NCI-H345 treated with DMSO at 0.1 percent for 48 hours (cell line): ENCODE results near the gene NRXN3.

Experiments
- DNase-seq: peaks from one replicate; lab custom pipeline; 2025; ENCODE audit not compliant: unreplicated experiment; lab: John Stamatoyannopoulos, UW

NRXN3 gene

GRCh38 chr14:79436335-79436734 is 1266.2 kb downstream of the NRXN3 start:
- no peak for DNase-seq

GRCh38 chr14:79437951-79438350 is 1267.8 kb downstream of the NRXN3 start:
- DNase-seq, result no peak

- no peak for DNase-seq
These were observed 1268.6 kb downstream of the NRXN3 start for GRCh38 chr14:79438696-79439342.

- no peak for DNase-seq
These were observed 1272.6 kb downstream of the NRXN3 start for GRCh38 chr14:79442786-79443185.

- DNase-seq, result no peak
These were observed 1273.4 kb downstream of the NRXN3 start for GRCh38 chr14:79443602-79444001.

- no peak for DNase-seq
These were observed 1278.8 kb downstream of the NRXN3 start for GRCh38 chr14:79448960-79449359.

GRCh38 chr14:79451601-79452000 is 1281.4 kb downstream of the NRXN3 start:
- no peak for DNase-seq

- DNase-seq, result no peak
These were observed 1283.1 kb downstream of the NRXN3 start for GRCh38 chr14:79453276-79453675.

GRCh38 chr14:79464468-79464867 is 1294.3 kb downstream of the NRXN3 start:
- DNase-seq, result no peak

- no peak for DNase-seq
These were observed 1295.5 kb downstream of the NRXN3 start for GRCh38 chr14:79465651-79466050.

- DNase-seq, result no peak
These were observed 1296.9 kb downstream of the NRXN3 start for GRCh38 chr14:79466938-79467527.

- no peak for DNase-seq
These were observed 1297.7 kb downstream of the NRXN3 start for GRCh38 chr14:79467835-79468234.

GRCh38 chr14:79468486-79468885 is 1298.3 kb downstream of the NRXN3 start:
- no peak for DNase-seq

GRCh38 chr14:79473651-79474050 is 1303.5 kb downstream of the NRXN3 start:
- DNase-seq, result peak; percentile 49

GRCh38 chr14:79475887-79476532 is 1305.8 kb downstream of the NRXN3 start:
- no peak for DNase-seq

- no peak for DNase-seq
These were observed 1306.4 kb downstream of the NRXN3 start for GRCh38 chr14:79476552-79476951.

- no peak for DNase-seq
These were observed 1310.0 kb downstream of the NRXN3 start for GRCh38 chr14:79480212-79480611.

- DNase-seq, result no peak
These were observed 1312.7 kb downstream of the NRXN3 start for GRCh38 chr14:79482825-79483224.

- no peak for DNase-seq
These were observed 1313.6 kb downstream of the NRXN3 start for GRCh38 chr14:79483477-79484388.

- DNase-seq, result no peak
These were observed 1317.5 kb downstream of the NRXN3 start for GRCh38 chr14:79487632-79488031.

GRCh38 chr14:79491161-79491560 is 1321.0 kb downstream of the NRXN3 start:
- no peak for DNase-seq
